Thymus (tissue), 11 donors: Measurements from ENCODE around the gene PHC1. TPM values are rescaled to one million over a fixed set of nuclear protein-coding genes. Genes with fewer than 3 reads are reported as not detected.
"Not testable (repeated sequence)": the region's sequence is repeated elsewhere in the genome, so short reads cannot be mapped to it uniquely, and the experiment has no call there.

ENCODE experiments used
- DNase-seq, 9 donors: peaks; one replicate each; pipeline ENCODE4 v3.0.0-alpha.2; 2013; ENCODE audit warnings: low spot score in 9 of 9, low read depth in 6 of 9, missing footprints in 1 of 9
- H3K27ac ChIP-seq, 2 donors: one replicate each; pipeline ENCODE4 v1.5.1; 2013; ENCODE audit warnings: control low read depth in 1 of 2, low read depth in 1 of 2, low read length in 1 of 2, mild to moderate bottlenecking in 1 of 2, moderate library complexity in 1 of 2
- H3K27me3 ChIP-seq, 2 donors: one replicate each; pipeline ENCODE4 v1.5.1; 2013; ENCODE audit warnings: low read length in 1 of 2; ENCODE audit not compliant: control insufficient read depth in 2 of 2, insufficient read depth in 1 of 2
- H3K36me3 ChIP-seq, 2 donors: one replicate each; pipeline ENCODE4 v1.5.1; 2013; ENCODE audit warnings: low read length in 1 of 2, mild to moderate bottlenecking in 1 of 2, moderate library complexity in 1 of 2; ENCODE audit not compliant: control insufficient read depth in 2 of 2, insufficient read depth in 2 of 2
- H3K4me1 ChIP-seq, 2 donors: one replicate each; pipeline ENCODE4 v1.5.1; 2013; ENCODE audit warnings: low read length in 2 of 2; ENCODE audit not compliant: control insufficient read depth in 2 of 2, insufficient read depth in 2 of 2
- H3K4me3 ChIP-seq, 2 donors: one replicate each; pipeline ENCODE4 v1.5.1; 2013; ENCODE audit warnings: low read length in 2 of 2, control low read depth in 1 of 2, mild to moderate bottlenecking in 1 of 2
- H3K9me3 ChIP-seq, 2 donors: one replicate each; pipeline ENCODE4 v1.5.1; 2013; ENCODE audit warnings: low read length in 1 of 2, mild to moderate bottlenecking in 1 of 2; ENCODE audit not compliant: control insufficient read depth in 2 of 2, insufficient read depth in 1 of 2
- WGBS: extraction: QIAGEN DNeasy Blood & Tissue Kit; methylation state at CpG from one replicate; pipeline ENCODE4 v1.1.7; 2013; 5-methylcytosine and 5-hydroxymethylcytosine counted together
- polyA plus RNA-seq: library from polyadenylated mRNA; stranded (reverse); fragments of 200-250 nt; gene quantifications from one replicate; pipeline ENCODE4 v1.2.3, GENCODE V29; 2013
- total RNA-seq: library from RNA; stranded (reverse); fragments of 120-200 nt; gene quantifications from one replicate; pipeline ENCODE4 v1.2.4, GENCODE V29; 2013
- donor health status: healthy.

Gene PHC1
- total and polyA plus RNA-seq, 2 donors, result 21.4 to 73.2 TPM

GRCh38 chr12:8914716-8915526 lies 612 bp downstream of the PHC1 start:
- peaks cover 10 to 13% of the 10 kb centered on the region in 2 donors for H3K36me3 ChIP-seq
- H3K9me3 ChIP-seq, result no peaks in the 10 kb centered on the region
- H3K27me3 ChIP-seq, result no peaks in the 10 kb centered on the region
- peak in 8 of 9 donors; percentile 37 to 81 (median 57) for DNase-seq
- H3K4me3 ChIP-seq, result peak overlapping the region; percentile 68 to 80
- 5% methylated on average over 29 of the region's 35 CpGs for WGBS
- peaks cover 10 to 21% of the 10 kb centered on the region in 2 donors for H3K4me1 ChIP-seq
- H3K27ac ChIP-seq, result peak overlapping the region in 1 of 2 donors; percentile 71

DNA sequence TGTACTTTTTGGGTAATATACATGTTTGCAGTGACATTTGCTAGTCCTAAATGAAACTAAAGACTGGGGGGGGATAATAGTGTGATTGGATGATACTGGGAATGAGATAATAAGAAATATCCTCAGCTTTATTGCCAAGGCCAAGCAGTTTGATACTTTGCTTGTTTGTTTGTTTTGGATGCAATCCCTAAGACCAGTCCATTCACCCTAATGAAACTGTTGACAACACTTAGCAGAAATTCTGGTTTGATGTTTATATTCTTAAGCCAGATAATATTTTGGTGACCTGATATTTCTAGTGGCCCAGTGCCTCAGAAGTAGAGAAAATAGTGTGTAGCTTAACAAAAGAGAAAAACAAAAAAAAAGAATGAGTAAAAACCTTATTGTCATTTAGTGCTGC lies 1.8 kb downstream of the PHC1 start:
- no peak overlapping the region for H3K27ac ChIP-seq

GRCh38 chr12:8917031-8917430 lies 2.7 kb downstream of the PHC1 start:
- H3K4me1 ChIP-seq, result peaks cover 10 to 21% of the 10 kb centered on the region in 2 donors
- WGBS, result 98% methylated on average over 3 of the region's 3 CpGs
- no peak overlapping the region for H3K27ac ChIP-seq

More for the DNA sequence above, 1.8 kb downstream of the PHC1 start:
- DNase-seq, result no peak
- Histone ChIP-seq H3K27me3 (no peaks in the 10 kb centered on the region), H3K4me1 (peaks cover 10 to 21% of the 10 kb centered on the region in 2 donors), H3K9me3 (no peaks in the 10 kb centered on the region), H3K36me3 (peaks cover 14 to 18% of the 10 kb centered on the region in 2 donors), H3K4me3 (no peak overlapping the region)

GRCh38 chr12:8917751-8918150 lies 3.4 kb downstream of the PHC1 start:
- H3K4me1 ChIP-seq, result peaks cover 10 to 21% of the 10 kb centered on the region in 2 donors
- no peak overlapping the region for H3K27ac ChIP-seq
- peaks cover 26 to 32% of the 10 kb centered on the region in 2 donors for H3K36me3 ChIP-seq
- no peak for DNase-seq
- H3K27me3 ChIP-seq, result no peaks in the 10 kb centered on the region
- no peaks in the 10 kb centered on the region for H3K9me3 ChIP-seq
- no peak overlapping the region for H3K4me3 ChIP-seq
- WGBS, result 100% methylated on average over 1 of the region's 1 CpG

More at GRCh38 chr12:8917031-8917430, 2.7 kb downstream of the PHC1 start:
- Histone ChIP-seq H3K36me3 (peaks cover 21 to 26% of the 10 kb centered on the region in 2 donors), H3K4me3 (no peak overlapping the region), H3K27me3 (no peaks in the 10 kb centered on the region), H3K9me3 (no peaks in the 10 kb centered on the region)
- no peak for DNase-seq

DNA sequence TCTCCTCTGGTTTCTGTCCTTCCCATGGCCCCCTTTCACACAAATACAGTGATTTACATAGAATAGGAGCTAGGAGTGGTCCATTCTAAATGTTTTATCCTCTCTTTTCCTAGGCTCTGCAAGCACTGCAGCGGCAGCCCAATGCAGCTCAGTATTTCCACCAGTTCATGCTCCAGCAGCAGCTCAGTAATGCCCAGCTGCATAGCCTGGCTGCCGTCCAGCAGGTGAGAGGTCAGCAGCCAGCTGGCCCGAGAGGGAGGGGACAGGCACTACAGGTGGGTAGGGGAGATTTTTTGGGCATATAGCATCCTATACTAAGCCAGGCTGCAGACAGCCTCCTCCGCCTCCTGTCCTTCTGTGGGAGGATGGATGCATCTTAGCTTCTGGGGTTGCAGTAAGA lies 5.3 kb downstream of the PHC1 start:
- not testable (repeated sequence) for H3K27me3 ChIP-seq, H3K4me3 ChIP-seq, H3K27ac ChIP-seq, DNase-seq, H3K9me3 ChIP-seq
- Histone ChIP-seq H3K36me3 (peaks cover 33 to 40% of the 10 kb centered on the region in 2 donors), H3K4me1 (peaks cover 9 to 10% of the 10 kb centered on the region in 2 donors)
- WGBS, result 96% methylated on average over 4 of the region's 4 CpGs

GRCh38 chr12:8922544-8922943 lies 8.2 kb downstream of the PHC1 start:
- no peak overlapping the region for H3K27ac ChIP-seq
- no peaks in the 10 kb centered on the region for H3K9me3 ChIP-seq
- peaks cover 36 to 48% of the 10 kb centered on the region in 2 donors for H3K36me3 ChIP-seq
- H3K4me3 ChIP-seq, result no peak overlapping the region
- H3K4me1 ChIP-seq, result no peaks in the 10 kb centered on the region
- WGBS, result 98% methylated on average over 5 of the region's 5 CpGs
- no peaks in the 10 kb centered on the region for H3K27me3 ChIP-seq
- DNase-seq, result no peak

GRCh38 chr12:8930655-8931323 lies 16.5 kb downstream of the PHC1 start:
- H3K4me1 ChIP-seq, H3K27me3 ChIP-seq, H3K9me3 ChIP-seq, H3K4me3 ChIP-seq, H3K27ac ChIP-seq, DNase-seq: not testable (repeated sequence)
- WGBS, result 99% methylated on average over 4 of the region's 4 CpGs
- H3K36me3 ChIP-seq, result peaks cover 21 to 47% of the 10 kb centered on the region in 2 donors

DNA sequence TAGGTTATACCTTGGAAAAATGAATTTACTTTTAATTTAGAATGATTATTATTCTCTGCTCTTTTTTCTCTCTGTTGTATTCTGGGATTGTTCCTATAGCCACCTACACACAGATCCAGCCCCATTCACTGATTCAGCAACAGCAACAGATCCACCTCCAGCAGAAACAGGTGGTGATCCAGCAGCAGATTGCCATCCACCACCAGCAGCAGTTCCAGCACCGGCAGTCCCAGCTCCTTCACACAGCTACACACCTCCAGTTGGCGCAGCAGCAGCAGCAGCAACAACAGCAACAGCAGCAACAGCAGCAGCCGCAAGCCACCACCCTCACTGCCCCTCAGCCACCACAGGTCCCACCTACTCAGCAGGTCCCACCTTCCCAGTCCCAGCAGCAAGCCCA lies 18.2 kb downstream of the PHC1 start:
- peaks cover 30 to 58% of the 10 kb centered on the region in 2 donors for H3K36me3 ChIP-seq
- 97% methylated on average over 2 of the region's 3 CpGs for WGBS

DNA sequence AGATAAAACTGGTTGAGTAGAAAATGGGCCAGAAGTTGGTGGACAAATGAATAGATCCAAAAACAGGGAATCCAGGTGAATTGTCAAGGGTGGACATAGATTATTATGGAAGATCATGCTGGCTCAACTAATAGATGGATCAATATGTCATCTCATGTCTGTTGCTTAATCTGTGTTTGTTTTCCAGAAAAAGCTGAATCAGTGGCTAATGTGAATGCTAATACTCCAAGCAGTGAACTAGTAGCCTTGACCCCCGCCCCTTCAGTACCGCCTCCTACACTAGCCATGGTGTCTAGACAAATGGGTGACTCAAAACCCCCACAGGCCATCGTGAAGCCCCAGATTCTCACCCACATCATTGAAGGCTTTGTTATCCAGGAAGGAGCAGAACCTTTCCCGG lies 19.8 kb downstream of the PHC1 start:
- 95% methylated on average over 4 of the region's 4 CpGs for WGBS
- H3K9me3 ChIP-seq, H3K27ac ChIP-seq, H3K4me1 ChIP-seq, H3K4me3 ChIP-seq, H3K27me3 ChIP-seq, DNase-seq: not testable (repeated sequence)
- peaks cover 38 to 62% of the 10 kb centered on the region in 2 donors for H3K36me3 ChIP-seq

More for the DNA sequence above, 18.2 kb downstream of the PHC1 start:
- H3K27me3 ChIP-seq, H3K27ac ChIP-seq, H3K9me3 ChIP-seq, H3K4me1 ChIP-seq, DNase-seq, H3K4me3 ChIP-seq: not testable (repeated sequence)
